Left lung (tissue), 10 donors: ENCODE data around the gene GPR150. TPM values are rescaled to one million over a fixed set of nuclear protein-coding genes. Genes with fewer than 3 reads are reported as not detected.

Experiments used
- ATAC-seq: fragments of 200-7000 bp; cut with Tn5 transposase; one replicate; pipeline ENCODE4 v1.9.1; 2020; ENCODE audit warnings: moderate library complexity
- DNase-seq, 4 donors: peaks; one replicate each; pipeline ENCODE4 v3.0.0-alpha.2; 2013 to 2020
- H3K27ac ChIP-seq, 2 donors: fragments of 200-600 bp; sonication (generic) in 1 of 2; one replicate each; pipeline versions ENCODE4 v1.5.0 to v1.8.0; 2020 to 2021
- H3K27me3 ChIP-seq, 2 donors: fragments of 200-600 bp; sonication (generic) in 1 of 2; one replicate each; pipeline versions ENCODE4 v1.5.0 to v1.8.0; 2020 to 2021
- H3K36me3 ChIP-seq, 2 donors: fragments of 200-600 bp; sonication (generic) in 1 of 2; one replicate each; pipeline versions ENCODE4 v1.5.0 to v1.8.0; 2020 to 2021
- H3K4me1 ChIP-seq, 2 donors: fragments of 200-600 bp; one replicate each; pipeline ENCODE4 v1.8.0; 2021
- H3K4me3 ChIP-seq, 2 donors: fragments of 200-600 bp; sonication (generic) in 1 of 2; one replicate each; pipeline versions ENCODE4 v1.5.0 to v1.8.0; 2020 to 2021; ENCODE audit warnings: mild to moderate bottlenecking in 1 of 2
- H3K9me3 ChIP-seq, 2 donors: fragments of 200-600 bp; sonication (generic) in 1 of 2; one replicate each; pipeline versions ENCODE4 v1.5.0 to v1.8.0; 2020 to 2021
- CTCF ChIP-seq, 2 donors: fragments of 200-600 bp; sonication (generic) in 1 of 2; IDR thresholded peaks; one replicate each; pipeline versions ENCODE4 v1.5.0 to v1.8.0; 2021; ENCODE audit warnings: antibody characterized with exemption in 2 of 2
- intact Hi-C, 2 donors: fragments of 100-400 bp; cut with DNase I; formaldehyde crosslinking; loops; one replicate each; pipeline versions ENCODE4 v1.11.2 to v1.14.2; 2022
- polyA plus RNA-seq, 6 donors: library from polyadenylated mRNA; unstranded; fragments of 120-200 nt; gene quantifications; one replicate each; pipeline ENCODE4 v1.2.1, GENCODE V29; 2013; ENCODE audit not compliant: insufficient read length in 6 of 6
- total RNA-seq, 2 donors: library from RNA; stranded (reverse); fragmentation: NEBNext Ultra II Directional; extraction: Animal tissue kit (Norgen Biotek cat#: 25700); gene quantifications; one replicate each; pipeline ENCODE4 v1.2.1, GENCODE V29; 2021
- donor health status: DM: no; HTN: yes; CAD: no.
- donor health status: DM: no; HTN: no; CAD: no.

The GPR150 gene
- total and polyA plus RNA-seq, 8 donors = 0.16 to 0.26 TPM; not detected in 6

DNA sequence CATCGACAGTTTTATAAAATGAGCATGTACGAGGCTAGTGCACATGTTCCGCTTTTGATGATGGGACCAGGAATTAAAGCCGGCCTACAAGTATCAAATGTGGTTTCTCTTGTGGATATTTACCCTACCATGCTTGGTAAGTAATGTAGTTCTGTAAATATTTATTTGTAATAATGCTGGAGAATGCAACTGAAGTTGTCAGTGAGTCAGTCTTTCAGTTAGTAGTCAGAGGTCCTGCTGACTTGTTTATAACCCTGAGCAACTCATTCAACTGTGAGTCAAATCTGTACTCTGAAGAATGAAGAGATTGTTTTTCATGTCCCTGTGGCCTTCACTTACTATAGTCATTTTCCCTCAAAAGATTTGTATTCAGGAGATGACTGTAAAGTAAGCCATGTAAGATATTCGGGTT lies 28.4 kb upstream of the GPR150 start:
- ATAC-seq (no peak), DNase-seq (no peak)
- Histone ChIP-seq H3K36me3 (no peaks in the 10 kb centered on the region), H3K9me3 (no peaks in the 10 kb centered on the region), H3K27me3 (no peaks in the 10 kb centered on the region), H3K4me3 (no peak overlapping the region), H3K27ac (no peak overlapping the region), H3K4me1 (no peaks in the 10 kb centered on the region)
- intact Hi-C loops = no loop called here
- TF ChIP-seq CTCF (IDR thresholded peaks at IDR 0.05) = no peak

GRCh38 chr5:95595289-95595931 lies 24.5 kb upstream of the GPR150 start:
- Histone ChIP-seq H3K4me1 (no peaks in the 10 kb centered on the region), H3K27me3 (no peaks in the 10 kb centered on the region), H3K27ac (no peak overlapping the region), H3K4me3 (no peak overlapping the region), H3K36me3 (no peaks in the 10 kb centered on the region), H3K9me3 (no peaks in the 10 kb centered on the region)
- intact Hi-C loops = no loop called here
- ATAC-seq = no peak
- DNase-seq = no peak
- no peak for TF ChIP-seq CTCF (IDR thresholded peaks at IDR 0.05)

DNA sequence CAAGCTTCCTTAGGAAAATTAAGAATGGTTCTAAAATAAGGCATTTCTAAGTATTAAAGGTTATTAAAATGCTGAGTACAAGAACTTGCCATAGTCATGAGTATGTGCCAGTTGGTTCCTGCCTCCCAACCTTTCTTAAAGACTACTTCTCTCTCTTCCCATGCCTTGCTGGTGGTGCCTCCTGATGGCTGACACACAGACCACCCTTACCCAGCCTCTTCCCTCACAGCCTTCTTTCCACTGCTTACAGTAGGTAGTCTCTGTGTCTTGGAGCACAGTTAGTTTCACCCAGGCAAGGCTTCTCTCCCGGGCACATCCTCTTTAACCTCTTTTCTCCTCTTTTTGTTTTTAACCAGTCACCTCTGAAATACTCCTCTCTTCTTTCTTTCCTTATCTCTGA lies 20.6 kb upstream of the GPR150 start:
- ATAC-seq (no peak), DNase-seq (no peak)
- Histone ChIP-seq H3K36me3 (no peaks in the 10 kb centered on the region), H3K4me3 (no peak overlapping the region), H3K27me3 (no peaks in the 10 kb centered on the region), H3K4me1 (no peaks in the 10 kb centered on the region), H3K9me3 (no peaks in the 10 kb centered on the region), H3K27ac (no peak overlapping the region)
- intact Hi-C loops = no loop called here
- TF ChIP-seq CTCF (IDR thresholded peaks at IDR 0.05) = no peak

- no peak for TF ChIP-seq CTCF (IDR thresholded peaks at IDR 0.05)
- Histone ChIP-seq H3K27ac (no peak overlapping the region), H3K4me1 (no peaks in the 10 kb centered on the region), H3K9me3 (no peaks in the 10 kb centered on the region), H3K27me3 (no peaks in the 10 kb centered on the region), H3K4me3 (no peak overlapping the region), H3K36me3 (no peaks in the 10 kb centered on the region)
- no peak for DNase-seq
- intact Hi-C loops = no loop called here
- no peak for ATAC-seq
These were observed 19.3 kb upstream of the GPR150 start for GRCh38 chr5:95600557-95600956.

DNA sequence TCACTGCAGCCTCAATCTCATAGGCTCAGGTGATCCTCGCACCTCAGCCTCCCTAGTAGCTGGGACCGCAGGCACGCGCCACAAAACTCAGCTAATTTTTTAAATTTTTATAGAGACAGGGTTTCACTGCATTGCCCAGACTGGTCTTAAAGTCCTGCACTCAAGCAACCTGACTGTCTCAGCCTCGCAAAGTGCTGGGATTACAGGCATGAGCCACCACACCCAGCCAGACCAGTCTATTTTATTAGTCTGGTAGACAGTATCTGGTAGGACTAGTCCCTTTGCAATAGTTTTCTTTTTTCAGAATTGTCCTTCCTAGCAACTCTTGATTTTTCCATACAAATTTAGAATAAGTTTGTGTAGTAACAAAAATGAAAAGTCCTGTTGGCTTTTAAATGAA lies 14.1 kb upstream of the GPR150 start:
- ATAC-seq = no peak
- no peaks in the 10 kb centered on the region for H3K36me3 ChIP-seq
- no peak for TF ChIP-seq CTCF (IDR thresholded peaks at IDR 0.05)

More for the DNA sequence above, 14.1 kb upstream of the GPR150 start:
- no peaks in the 10 kb centered on the region for H3K9me3 ChIP-seq
- no peak overlapping the region for H3K27ac ChIP-seq
- H3K4me1 ChIP-seq = no peaks in the 10 kb centered on the region
- H3K27me3 ChIP-seq = no peaks in the 10 kb centered on the region
- intact Hi-C loops = no loop called here
- no peak overlapping the region for H3K4me3 ChIP-seq
- no peak for DNase-seq
